Measurements from ENCODE around the gene CRHR1. TPM values are rescaled to one million over a fixed set of nuclear protein-coding genes. Genes with fewer than 3 reads are reported as not detected.
A peak's percentile ranks its signal among the peaks of the same experiment; 100 is the strongest.

CRHR1 gene
- total RNA-seq (2014; rRNA removed): not detected in 2 replicates
- Bru-seq, nascent RNA: not detected
- BruChase-seq, experiment 1, labeled RNA remaining after a 6-hour chase: not detected
- BruChase-seq, experiment 2, labeled RNA remaining after a 2-hour chase: not detected
- long read RNA-seq: 0 reads

DNA sequence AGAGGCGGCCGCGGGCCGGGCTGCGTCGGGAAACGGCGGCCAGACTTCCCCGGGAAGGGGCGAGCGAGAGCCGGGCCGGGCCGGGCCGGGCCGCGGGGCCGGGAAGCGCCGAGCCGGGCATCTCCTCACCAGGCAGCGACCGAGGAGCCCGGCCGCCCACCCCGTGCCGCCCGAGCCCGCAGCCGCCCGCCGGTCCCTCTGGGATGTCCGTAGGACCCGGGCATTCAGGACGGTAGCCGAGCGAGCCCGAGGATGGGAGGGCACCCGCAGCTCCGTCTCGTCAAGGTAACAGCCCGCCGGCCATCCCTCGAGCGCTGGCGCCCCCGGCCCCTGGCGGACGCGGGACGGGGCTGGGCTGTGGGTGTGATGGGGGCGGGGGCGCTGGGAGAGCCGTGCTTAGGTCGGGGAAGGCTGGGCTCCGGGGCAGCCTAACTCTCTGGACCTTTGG, at the start of gene CRHR1:
CRHR1 (plus strand) TSS at position 28 of the 448 bp plus-strand sequence; CDS start at position 253, 225 bp downstream.
- BruUV-seq (replicated peaks): no TSS peak
- Histone ChIP-seq H3K9me2 (replicated peaks; ENCODE audit: low read length) (no peaks in the 10 kb centered on the region), H2AFZ (ENCODE audit: low read length) (peak within 1 kb of the TSS; percentile 80), H3K9ac (ENCODE audit: low read length) (no peak within 1 kb of the TSS), H3K4me1 (ENCODE audit: insufficient read depth, low read length) (peaks cover 12% of the 10 kb centered on the region; the same call in 1 of the 2 replicates), H4K20me1 (ENCODE audit: low read length) (no peaks in the 10 kb centered on the region), H3K36me3 (ENCODE audit: low read depth, low read length) (no peaks in the 10 kb centered on the region), H3K27ac (ENCODE audit: low read length) (no peak within 1 kb of the TSS), H3K4me3 (ENCODE audit: low read length) (peak within 1 kb of the TSS; percentile 61), H3K4me2 (ENCODE audit: low read length) (peak within 1 kb of the TSS; percentile 91), H3F3A (ENCODE audit: low read length, unreplicated experiment) (no peaks in the 10 kb centered on the region), H3K27me3 (ENCODE audit: low read length) (peaks cover 79% of the 10 kb centered on the region), H3K79me2 (ENCODE audit: low read length) (no peaks in the 10 kb centered on the region), H3K9me3 (ENCODE audit: low read length) (no peaks in the 10 kb centered on the region)
- DNase-seq (no peak), ATAC-seq (peak; percentile 37)
- ChIA-PET CTCF (no interaction called here), POLR2A (ENCODE audit: unreplicated experiment) (no interaction called here)
- 0 out of 2 replicates have a peak, but pooled peaks have one; percentile 12 for TF ChIP-seq EZH2phosphoT487 (IDR thresholded peaks at IDR 0.05; ENCODE audit: borderline replicate concordance, low read length)
- no peak for TF ChIP-seq CTCF (conservative IDR thresholded peaks at IDR 0.05; ENCODE audit: low read depth, low read length)
- intact Hi-C loops (cut with micrococcal nuclease): no loop called here

DNA sequence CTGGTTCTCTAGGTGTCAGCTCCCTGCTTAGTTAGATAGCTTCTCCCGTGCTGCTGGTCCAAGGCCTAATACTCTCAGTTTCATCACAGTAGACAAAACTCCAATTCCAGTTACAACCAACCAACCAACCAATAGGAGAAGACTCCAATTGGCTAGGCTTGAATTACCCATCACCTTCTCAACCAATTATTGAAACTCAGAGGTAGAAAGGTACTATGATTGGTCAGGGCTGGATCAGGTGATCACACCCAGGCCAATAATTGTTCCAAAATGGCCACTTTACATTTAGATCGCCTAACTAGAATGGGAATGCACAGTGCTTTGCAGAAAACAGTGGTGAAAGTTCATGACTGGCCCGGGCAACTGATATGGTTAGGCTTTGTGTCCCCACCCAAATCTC, 49.5 kb upstream of the CRHR1 start:
- ChIA-PET CTCF (no interaction called here), POLR2A (ENCODE audit: unreplicated experiment) (no interaction called here)
- BruUV-seq (replicated peaks): no TSS peak
- Histone ChIP-seq H3K27me3 (ENCODE audit: low read length) (peaks cover 40% of the 10 kb centered on the region), H4K20me1 (ENCODE audit: low read length) (no peaks in the 10 kb centered on the region), H3K4me1 (ENCODE audit: insufficient read depth, low read length) (no peaks in the 10 kb centered on the region), H3K79me2 (ENCODE audit: low read length) (no peaks in the 10 kb centered on the region), H3K27ac (ENCODE audit: low read length) (no peak overlapping the region), H3K4me2 (ENCODE audit: low read length) (no peak overlapping the region), H3K9ac (ENCODE audit: low read length) (no peak overlapping the region), H3F3A (ENCODE audit: low read length, unreplicated experiment) (no peaks in the 10 kb centered on the region), H2AFZ (ENCODE audit: low read length) (no peak overlapping the region), H3K4me3 (ENCODE audit: low read length) (no peak overlapping the region), H3K36me3 (ENCODE audit: low read depth, low read length) (no peaks in the 10 kb centered on the region), H3K9me3 (ENCODE audit: low read length) (0 out of 2 replicates have a peak, but pooled peaks cover 3% of the 10 kb centered on the region), H3K9me2 (replicated peaks; ENCODE audit: low read length) (no peaks in the 10 kb centered on the region)
- ATAC-seq (no peak), DNase-seq (no peak)
- TF ChIP-seq EZH2phosphoT487 (IDR thresholded peaks at IDR 0.05; ENCODE audit: borderline replicate concordance, low read length): no peak
- no peak for TF ChIP-seq EZH2 (IDR thresholded peaks at IDR 0.05; ENCODE audit: low read length, unreplicated experiment)
- TF ChIP-seq CTCF (conservative IDR thresholded peaks at IDR 0.05; ENCODE audit: low read depth, low read length): no peak
- intact Hi-C loops (cut with micrococcal nuclease): no loop called here

GRCh38 chr17:45735488-45735887, 48.6 kb upstream of the CRHR1 start:
- Histone ChIP-seq H3K4me1 (ENCODE audit: insufficient read depth, low read length) (no peaks in the 10 kb centered on the region), H4K20me1 (ENCODE audit: low read length) (no peaks in the 10 kb centered on the region), H3K4me3 (ENCODE audit: low read length) (no peak overlapping the region), H3F3A (ENCODE audit: low read length, unreplicated experiment) (no peaks in the 10 kb centered on the region), H2AFZ (ENCODE audit: low read length) (no peak overlapping the region), H3K27me3 (ENCODE audit: low read length) (peaks cover 40% of the 10 kb centered on the region), H3K9me3 (ENCODE audit: low read length) (0 out of 2 replicates have a peak, but pooled peaks cover 3% of the 10 kb centered on the region), H3K27ac (ENCODE audit: low read length) (no peak overlapping the region), H3K4me2 (ENCODE audit: low read length) (no peak overlapping the region), H3K79me2 (ENCODE audit: low read length) (no peaks in the 10 kb centered on the region), H3K9ac (ENCODE audit: low read length) (no peak overlapping the region), H3K9me2 (replicated peaks; ENCODE audit: low read length) (no peaks in the 10 kb centered on the region), H3K36me3 (ENCODE audit: low read depth, low read length) (no peaks in the 10 kb centered on the region)
- DNase-seq (no peak), ATAC-seq (no peak)
- BruUV-seq (replicated peaks): no TSS peak
- TF ChIP-seq CTCF (conservative IDR thresholded peaks at IDR 0.05; ENCODE audit: low read depth, low read length): no peak
- no peak for TF ChIP-seq EZH2phosphoT487 (IDR thresholded peaks at IDR 0.05; ENCODE audit: borderline replicate concordance, low read length)
- TF ChIP-seq EZH2 (IDR thresholded peaks at IDR 0.05; ENCODE audit: low read length, unreplicated experiment): no peak
- ChIA-PET POLR2A (ENCODE audit: unreplicated experiment) (interaction anchor here (0.7 kb wide), 1 partner anchor 91 kb away, joined by 3 read pairs; no protein-coding TSS in a partner anchor), CTCF (no interaction called here)
- intact Hi-C loops (cut with micrococcal nuclease): no loop called here

All from PC-3 (cell line).